ENCODE measurements around the gene CCDC43. TPM values are rescaled to one million over a fixed set of nuclear protein-coding genes. Genes with fewer than 3 reads are reported as not detected.

Gene CCDC43
- total RNA-seq, 1 donor from 2014 or later, result 37.4 TPM

DNA sequence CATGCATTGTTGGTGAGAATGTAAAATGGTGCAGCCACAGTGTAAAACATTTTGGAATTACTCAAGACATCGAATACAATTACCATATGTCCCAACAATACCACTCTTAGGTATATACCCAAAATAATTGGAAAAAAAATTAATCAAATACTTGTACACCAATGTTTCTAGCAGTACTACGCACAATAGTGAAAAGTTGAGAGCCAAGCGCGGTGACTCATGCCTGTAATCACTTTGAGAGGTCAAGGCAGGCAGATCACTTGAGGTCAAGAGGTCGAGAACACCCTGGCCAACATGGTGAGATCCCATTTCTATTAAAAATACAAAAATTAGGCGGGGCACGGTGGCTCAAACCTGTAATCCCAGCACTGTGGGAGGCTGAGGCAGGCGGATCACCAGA is 36.8 kb downstream of the CCDC43 start:
- DNase-seq (ENCODE audit: low read depth), result no peak
- TF ChIP-seq, protein P1, sequence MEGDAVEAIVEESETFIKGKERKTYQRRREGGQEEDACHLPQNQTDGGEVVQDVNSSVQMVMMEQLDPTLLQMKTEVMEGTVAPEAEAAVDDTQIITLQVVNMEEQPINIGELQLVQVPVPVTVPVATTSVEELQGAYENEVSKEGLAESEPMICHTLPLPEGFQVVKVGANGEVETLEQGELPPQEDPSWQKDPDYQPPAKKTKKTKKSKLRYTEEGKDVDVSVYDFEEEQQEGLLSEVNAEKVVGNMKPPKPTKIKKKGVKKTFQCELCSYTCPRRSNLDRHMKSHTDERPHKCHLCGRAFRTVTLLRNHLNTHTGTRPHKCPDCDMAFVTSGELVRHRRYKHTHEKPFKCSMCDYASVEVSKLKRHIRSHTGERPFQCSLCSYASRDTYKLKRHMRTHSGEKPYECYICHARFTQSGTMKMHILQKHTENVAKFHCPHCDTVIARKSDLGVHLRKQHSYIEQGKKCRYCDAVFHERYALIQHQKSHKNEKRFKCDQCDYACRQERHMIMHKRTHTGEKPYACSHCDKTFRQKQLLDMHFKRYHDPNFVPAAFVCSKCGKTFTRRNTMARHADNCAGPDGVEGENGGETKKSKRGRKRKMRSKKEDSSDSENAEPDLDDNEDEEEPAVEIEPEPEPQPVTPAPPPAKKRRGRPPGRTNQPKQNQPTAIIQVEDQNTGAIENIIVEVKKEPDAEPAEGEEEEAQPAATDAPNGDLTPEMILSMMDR (conservative IDR thresholded peaks at IDR 0.05; ENCODE audit: low read depth, low read length), result no peak
- H3K4me3 ChIP-seq (ENCODE audit: low read depth, low read length), result no peak overlapping the region

- DNase-seq (ENCODE audit: low read depth), result no peak
- no peak overlapping the region for H3K4me3 ChIP-seq (ENCODE audit: low read depth, low read length)
- TF ChIP-seq, protein P1 (conservative IDR thresholded peaks at IDR 0.05; ENCODE audit: low read depth, low read length), result no peak
Observed at GRCh38 chr17:44651228-44651627, 38.3 kb downstream of the CCDC43 start.

DNA sequence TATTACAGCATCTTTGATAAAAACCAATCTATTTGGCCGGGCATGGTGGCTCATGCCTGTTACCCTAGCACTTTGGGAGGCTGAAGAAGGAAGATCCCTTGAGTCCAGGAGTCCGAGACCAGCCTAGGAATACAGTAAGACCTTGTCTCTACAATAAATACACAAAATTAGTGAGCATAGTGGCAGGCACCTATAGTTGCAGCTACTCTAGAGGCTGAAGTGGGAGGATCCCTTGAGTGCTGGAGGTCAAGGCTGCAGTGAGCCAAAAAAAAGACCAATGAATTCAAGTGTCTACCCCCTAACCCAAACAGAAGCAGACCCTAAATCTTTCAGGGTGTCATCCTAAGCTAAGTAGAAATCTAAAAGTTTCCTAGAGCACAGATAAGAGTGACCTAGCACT is 40.6 kb downstream of the CCDC43 start:
- no peak overlapping the region for H3K4me3 ChIP-seq (ENCODE audit: low read depth, low read length)
- DNase-seq (ENCODE audit: low read depth), result no peak
- TF ChIP-seq, protein P1 (conservative IDR thresholded peaks at IDR 0.05; ENCODE audit: low read depth, low read length), result no peak

DNA sequence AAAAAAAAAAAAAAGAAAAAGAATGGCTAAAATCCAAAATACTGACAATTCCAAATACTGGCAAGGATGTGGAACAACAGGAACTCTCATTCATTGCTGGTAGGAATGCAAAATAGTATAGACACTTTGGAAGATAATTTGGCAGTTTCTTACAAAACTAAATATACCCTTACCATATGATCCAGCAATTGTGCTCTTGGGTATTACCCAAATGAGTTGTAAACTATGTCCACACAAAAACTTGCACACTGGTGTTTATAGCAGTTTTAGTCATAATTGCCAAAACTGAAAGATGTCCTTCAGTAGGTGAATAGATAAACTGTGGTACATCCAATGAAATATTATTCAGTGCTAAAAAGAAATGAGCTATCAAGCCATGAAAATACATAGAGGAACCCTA is 41.8 kb downstream of the CCDC43 start:
- H3K4me3 ChIP-seq (ENCODE audit: low read depth, low read length), result no peak overlapping the region
- TF ChIP-seq, protein P1 (conservative IDR thresholded peaks at IDR 0.05; ENCODE audit: low read depth, low read length), result no peak
- no peak for DNase-seq (ENCODE audit: low read depth)

DNA sequence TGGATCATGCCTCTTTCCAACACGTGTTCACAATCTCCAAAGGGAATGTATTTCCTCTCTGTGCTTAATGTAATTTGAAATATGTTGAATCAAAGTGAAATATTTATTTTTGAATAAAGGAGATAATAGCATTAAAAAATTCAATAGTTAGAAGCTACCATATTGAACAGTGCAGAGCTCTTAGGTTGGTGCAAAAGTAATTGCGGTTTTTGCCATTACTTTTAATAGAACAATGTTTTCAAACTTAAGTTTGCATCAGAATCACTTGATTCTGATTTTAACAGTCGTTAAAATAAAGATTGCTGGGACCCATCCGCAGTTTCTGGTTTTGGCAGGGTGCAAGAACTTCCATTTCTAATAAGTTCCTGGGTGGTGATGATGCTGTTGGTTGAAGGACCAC is 43.3 kb downstream of the CCDC43 start:
- no peak overlapping the region for H3K4me3 ChIP-seq (ENCODE audit: low read depth, low read length)
- TF ChIP-seq, protein P1 (conservative IDR thresholded peaks at IDR 0.05; ENCODE audit: low read depth, low read length), result no peak
- no peak for DNase-seq (ENCODE audit: low read depth)

DNA sequence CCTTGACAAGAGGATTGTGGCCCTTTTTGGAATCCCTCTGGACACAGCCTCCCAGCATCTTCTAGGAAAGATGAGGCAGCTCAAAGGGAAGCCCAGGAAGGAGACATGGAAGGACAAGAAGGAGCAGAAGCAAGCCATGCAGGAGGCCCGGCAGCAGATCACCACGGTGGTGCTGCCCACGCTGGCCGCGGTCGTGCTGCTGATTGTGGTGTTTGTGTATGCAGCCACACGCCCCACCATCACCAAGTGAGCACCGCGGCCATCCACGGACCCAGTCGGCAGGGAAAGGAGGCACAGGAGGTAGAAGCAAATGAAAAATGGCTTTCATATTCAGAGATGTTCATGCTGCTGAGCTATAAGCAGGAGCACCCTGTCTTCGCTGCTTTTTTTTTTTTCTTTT is 44.2 kb downstream of the CCDC43 start:
- TF ChIP-seq, protein P1 (conservative IDR thresholded peaks at IDR 0.05; ENCODE audit: low read depth, low read length), result no peak
- DNase-seq (ENCODE audit: low read depth), result no peak
- no peak overlapping the region for H3K4me3 ChIP-seq (ENCODE audit: low read depth, low read length)

- TF ChIP-seq, protein P1 (conservative IDR thresholded peaks at IDR 0.05; ENCODE audit: low read depth, low read length), result no peak
- H3K4me3 ChIP-seq (ENCODE audit: low read depth, low read length), result no peak overlapping the region
- no peak for DNase-seq (ENCODE audit: low read depth)
Observed at GRCh38 chr17:44642834-44643233, 46.7 kb downstream of the CCDC43 start.

Data from epithelial cell of proximal tubule (primary cell).